Measurements from ENCODE around the gene OSCP1. TPM values are rescaled to one million over a fixed set of nuclear protein-coding genes. Genes with fewer than 3 reads are reported as not detected.

The OSCP1 gene
- total RNA-seq, 2 donors from 2014 or later = 2.8 to 3.7 TPM

- Histone ChIP-seq H3K9me3 (no peaks in the 10 kb centered on the region), H3K4me3 (no peak overlapping the region), H3K27me3 (no peaks in the 10 kb centered on the region), H3K9ac (ENCODE audit: low read depth in 2 of 2, low read length in 2 of 2) (no peak overlapping the region), H3K36me3 (no peaks in the 10 kb centered on the region), H3K27ac (no peak overlapping the region), H3K4me1 (no peaks in the 10 kb centered on the region)
- no peak for TF ChIP-seq CTCF (IDR thresholded peaks at IDR 0.05)
- intact Hi-C loops (cut with DNase I) = loop anchor here (2.0 to 10.0 kb wide), 3 partner anchors 51 to 327 kb away; no protein-coding TSS in a partner anchor
- DNase-seq = no peak
These were observed 28.6 kb downstream of the OSCP1 start for GRCh38 chr1:36421649-36422048.

- no peaks in the 10 kb centered on the region for H3K9me3 ChIP-seq
- intact Hi-C loops (cut with DNase I) = loop anchor here (2.0 to 10.0 kb wide), 3 partner anchors 50 to 326 kb away; no protein-coding TSS in a partner anchor
- H3K27ac ChIP-seq = no peak overlapping the region
- H3K4me3 ChIP-seq = no peak overlapping the region
- H3K9ac ChIP-seq (ENCODE audit: low read depth in 2 of 2, low read length in 2 of 2) = peak overlapping the region in 1 of 2 donors; percentile 0
- TF ChIP-seq CTCF (IDR thresholded peaks at IDR 0.05) = peak; percentile 95
- no peaks in the 10 kb centered on the region for H3K27me3 ChIP-seq
- no peaks in the 10 kb centered on the region for H3K4me1 ChIP-seq
- peak; percentile 96 for DNase-seq
- H3K36me3 ChIP-seq = no peaks in the 10 kb centered on the region
These were observed 29.4 kb downstream of the OSCP1 start for GRCh38 chr1:36420836-36421317.

GRCh38 chr1:36420409-36420808 lies 29.8 kb downstream of the OSCP1 start:
- Histone ChIP-seq H3K27me3 (no peaks in the 10 kb centered on the region), H3K27ac (no peak overlapping the region), H3K4me3 (no peak overlapping the region), H3K9me3 (no peaks in the 10 kb centered on the region), H3K36me3 (no peaks in the 10 kb centered on the region), H3K4me1 (no peaks in the 10 kb centered on the region), H3K9ac (ENCODE audit: low read depth in 2 of 2, low read length in 2 of 2) (peak overlapping the region in 1 of 2 donors; percentile 0)
- no peak for TF ChIP-seq CTCF (IDR thresholded peaks at IDR 0.05)
- DNase-seq = no peak
- intact Hi-C loops (cut with DNase I) = loop anchor here (2.0 to 10.0 kb wide), 3 partner anchors 50 to 326 kb away; no protein-coding TSS in a partner anchor

GRCh38 chr1:36419569-36419968 lies 30.7 kb downstream of the OSCP1 start:
- Histone ChIP-seq H3K9ac (ENCODE audit: low read depth in 2 of 2, low read length in 2 of 2) (no peak overlapping the region), H3K4me1 (no peaks in the 10 kb centered on the region), H3K27me3 (no peaks in the 10 kb centered on the region), H3K9me3 (no peaks in the 10 kb centered on the region), H3K27ac (no peak overlapping the region), H3K4me3 (no peak overlapping the region), H3K36me3 (no peaks in the 10 kb centered on the region)
- DNase-seq = no peak
- no peak for TF ChIP-seq CTCF (IDR thresholded peaks at IDR 0.05)
- intact Hi-C loops (cut with DNase I) = no loop called here

GRCh38 chr1:36419140-36419539 lies 31.1 kb downstream of the OSCP1 start:
- no peaks in the 10 kb centered on the region for H3K36me3 ChIP-seq
- intact Hi-C loops (cut with DNase I) = no loop called here
- no peaks in the 10 kb centered on the region for H3K4me1 ChIP-seq
- H3K9ac ChIP-seq (ENCODE audit: low read depth in 2 of 2, low read length in 2 of 2) = no peak overlapping the region
- no peak for TF ChIP-seq CTCF (IDR thresholded peaks at IDR 0.05)
- no peaks in the 10 kb centered on the region for H3K9me3 ChIP-seq
- DNase-seq = no peak
- no peaks in the 10 kb centered on the region for H3K27me3 ChIP-seq
- no peak overlapping the region for H3K4me3 ChIP-seq
- H3K27ac ChIP-seq = no peak overlapping the region
